Endodermal cell (in vitro differentiated cells): Measurements from ENCODE around the gene FOXD1. TPM values are rescaled to one million over a fixed set of nuclear protein-coding genes. Genes with fewer than 3 reads are reported as not detected.

Experiments
- DNase-seq: peaks from one replicate; pipeline ENCODE4 v3.0.0-alpha.2; 2017
- H3K27ac ChIP-seq: 2 replicates; pipeline ENCODE4 v1.5.1; 2013; ENCODE audit warnings: mild to moderate bottlenecking, low read depth, low read length, moderate library complexity
- H3K27me3 ChIP-seq: 2 replicates; pipeline ENCODE4 v1.6.1; 2013; ENCODE audit warnings: mild to moderate bottlenecking, low read length, moderate library complexity; ENCODE audit not compliant: insufficient read depth, control insufficient read depth, poor library complexity, severe bottlenecking
- H3K36me3 ChIP-seq: 2 replicates; pipeline ENCODE4 v1.7.0; 2013; ENCODE audit warnings: mild to moderate bottlenecking, low read length, moderate library complexity; ENCODE audit not compliant: control insufficient read depth, insufficient read depth
- H3K4me1 ChIP-seq: one replicate; pipeline ENCODE4 v1.7.0; 2013; ENCODE audit warnings: low read length; ENCODE audit not compliant: control insufficient read depth, insufficient read depth
- H3K4me3 ChIP-seq: 2 replicates; pipeline ENCODE4 v1.5.1; 2013; ENCODE audit warnings: mild to moderate bottlenecking, low read length, moderate library complexity
- H3K9ac ChIP-seq: 2 replicates; pipeline ENCODE4 v1.6.1; 2013; ENCODE audit warnings: mild to moderate bottlenecking, low read length, moderate library complexity; ENCODE audit not compliant: poor library complexity, severe bottlenecking; ENCODE audit errors: extremely low read depth
- H3K9me3 ChIP-seq: 2 replicates; pipeline ENCODE4 v1.6.1; 2013; ENCODE audit warnings: mild to moderate bottlenecking, low read length, moderate library complexity; ENCODE audit not compliant: control insufficient read depth
- H3K27ac Mint-ChIP-seq: 2 replicates; pipeline ENCODE4 v1.8.0; 2020; ENCODE audit warnings: mixed read lengths
- H3K27me3 Mint-ChIP-seq: 2 replicates; pipeline ENCODE4 v1.8.0; 2021; ENCODE audit warnings: mild to moderate bottlenecking, mixed read lengths; ENCODE audit not compliant: insufficient read depth
- H3K36me3 Mint-ChIP-seq: 2 replicates; pipeline ENCODE4 v1.8.0; 2020; ENCODE audit warnings: low read depth, mixed read lengths
- H3K4me1 Mint-ChIP-seq: 2 replicates; pipeline ENCODE4 v1.8.0; 2020; ENCODE audit warnings: mixed read lengths
- H3K4me3 Mint-ChIP-seq: 2 replicates; pipeline ENCODE4 v1.8.0; 2020; ENCODE audit warnings: mild to moderate bottlenecking, moderate library complexity, mixed read lengths
- H3K9me3 Mint-ChIP-seq: 2 replicates; pipeline ENCODE4 v1.8.0; 2020; ENCODE audit warnings: mild to moderate bottlenecking, mixed read lengths
- WGBS, 2 experiments: methylation state at CpG; one replicate each; pipeline versions ENCODE4 v1.1.5 to v1.1.7; 2013; ENCODE audit warnings: missing lambda C conversion rate in 2 of 2, mixed read lengths in 1 of 2; ENCODE audit not compliant: insufficient coverage in 1 of 2, insufficient read length in 1 of 2; 5-methylcytosine and 5-hydroxymethylcytosine counted together
- total RNA-seq, 2 donors: library from RNA; stranded (reverse); fragmentation: NEBNext Ultra II Directional in 1 of 2; extraction: Animal tissue kit (Norgen Biotek cat#: 25700) in 1 of 2; gene quantifications; 2 replicates in 1 of 2; 3 replicates in 1 of 2; pipeline ENCODE4 v1.2.1, GENCODE V29; 2021
- TF ChIP-seq, protein P1 (sequence below): fragments of 200-600 bp; sonication (generic); conservative IDR thresholded peaks from 2 replicates; pipeline ENCODE4 v1.5.0; 2021; ENCODE audit warnings: antibody characterized with exemption, mild to moderate bottlenecking

FOXD1 gene
- total RNA-seq, 2 donors from 2014 or later = 0.29 to 0.59 TPM

DNA sequence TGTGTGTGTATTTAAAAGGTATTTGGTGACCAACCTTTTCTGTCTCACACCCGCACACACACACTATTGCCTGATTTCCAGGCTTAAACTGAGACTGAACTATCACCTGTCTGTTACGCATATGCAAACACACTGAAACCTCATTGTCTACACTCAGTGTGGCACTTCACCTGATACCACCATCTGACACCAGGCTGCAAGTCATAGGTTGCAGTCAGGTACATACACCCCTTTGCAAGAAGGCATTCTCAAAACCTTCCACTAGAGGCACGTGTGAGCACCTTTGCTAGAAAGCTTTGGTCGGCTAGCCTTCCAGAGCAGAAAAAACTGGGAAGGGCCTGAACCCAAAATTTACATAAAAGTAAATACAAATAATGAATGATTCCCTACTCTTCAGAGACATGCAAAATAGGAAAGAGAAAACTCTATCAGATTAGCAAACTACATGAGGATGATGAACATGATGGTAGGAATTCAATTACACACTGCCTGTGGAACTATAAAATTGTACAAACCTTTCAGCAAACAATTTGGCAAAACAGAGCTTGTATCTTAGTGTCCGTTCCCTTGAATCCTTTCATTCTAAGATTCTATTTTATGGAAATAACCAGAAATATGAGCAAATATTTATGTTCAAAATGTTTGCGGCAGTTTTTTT, 5.9 kb upstream of the FOXD1 start:
- Mint-ChIP-seq H3K27me3 (peaks cover 49% of the 10 kb centered on the region), H3K27ac (peak overlapping the region; percentile 6), H3K4me1 (peaks cover 7% of the 10 kb centered on the region), H3K9me3 (no peaks in the 10 kb centered on the region), H3K4me3 (no peak overlapping the region), H3K36me3 (no peaks in the 10 kb centered on the region)
- Histone ChIP-seq H3K36me3 (no peaks in the 10 kb centered on the region), H3K4me3 (no peak overlapping the region), H3K9me3 (no peaks in the 10 kb centered on the region), H3K27ac (no peak overlapping the region), H3K4me1 (peaks cover 3% of the 10 kb centered on the region), H3K9ac (no peak overlapping the region), H3K27me3 (peaks cover 47% of the 10 kb centered on the region)
- WGBS, 2 experiments = 47 to 63% methylated on average over 2 to 6 of the region's 6 CpGs
- DNase-seq = peak; percentile 94
- TF ChIP-seq, protein P1, sequence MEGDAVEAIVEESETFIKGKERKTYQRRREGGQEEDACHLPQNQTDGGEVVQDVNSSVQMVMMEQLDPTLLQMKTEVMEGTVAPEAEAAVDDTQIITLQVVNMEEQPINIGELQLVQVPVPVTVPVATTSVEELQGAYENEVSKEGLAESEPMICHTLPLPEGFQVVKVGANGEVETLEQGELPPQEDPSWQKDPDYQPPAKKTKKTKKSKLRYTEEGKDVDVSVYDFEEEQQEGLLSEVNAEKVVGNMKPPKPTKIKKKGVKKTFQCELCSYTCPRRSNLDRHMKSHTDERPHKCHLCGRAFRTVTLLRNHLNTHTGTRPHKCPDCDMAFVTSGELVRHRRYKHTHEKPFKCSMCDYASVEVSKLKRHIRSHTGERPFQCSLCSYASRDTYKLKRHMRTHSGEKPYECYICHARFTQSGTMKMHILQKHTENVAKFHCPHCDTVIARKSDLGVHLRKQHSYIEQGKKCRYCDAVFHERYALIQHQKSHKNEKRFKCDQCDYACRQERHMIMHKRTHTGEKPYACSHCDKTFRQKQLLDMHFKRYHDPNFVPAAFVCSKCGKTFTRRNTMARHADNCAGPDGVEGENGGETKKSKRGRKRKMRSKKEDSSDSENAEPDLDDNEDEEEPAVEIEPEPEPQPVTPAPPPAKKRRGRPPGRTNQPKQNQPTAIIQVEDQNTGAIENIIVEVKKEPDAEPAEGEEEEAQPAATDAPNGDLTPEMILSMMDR = peak; percentile 92

DNA sequence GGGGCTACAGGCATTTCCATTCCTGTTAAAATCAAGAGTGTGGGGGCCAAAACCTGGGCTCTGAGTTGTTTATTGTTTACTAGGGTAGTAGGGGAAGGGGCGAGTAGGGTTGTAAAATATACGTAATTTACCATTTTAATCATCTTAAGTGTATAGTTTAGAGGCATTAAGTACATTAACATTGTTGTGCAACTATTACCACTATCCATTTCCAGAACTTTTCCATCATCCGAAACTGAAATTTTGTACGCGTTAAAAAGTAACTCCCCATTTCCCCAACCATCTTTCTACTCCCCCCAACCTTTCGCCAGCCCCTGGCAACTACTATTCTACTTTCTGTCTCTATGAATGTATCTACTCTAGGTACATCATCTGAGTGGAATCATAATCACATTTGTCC, 3.6 kb upstream of the FOXD1 start:
- no peak overlapping the region for H3K27ac ChIP-seq
- no peaks in the 10 kb centered on the region for H3K9me3 ChIP-seq
- peaks cover 12% of the 10 kb centered on the region for H3K4me1 Mint-ChIP-seq
- 87 to 91% methylated on average over 4 of the region's 6 CpGs for WGBS, 2 experiments
- no peak overlapping the region for H3K4me3 ChIP-seq
- TF ChIP-seq, protein P1 = no peak
- peaks cover 3% of the 10 kb centered on the region for H3K4me1 ChIP-seq
- peaks cover 65% of the 10 kb centered on the region for H3K27me3 Mint-ChIP-seq
- H3K9ac ChIP-seq = no peak overlapping the region
- peak overlapping the region; percentile 36 for H3K4me3 Mint-ChIP-seq
- no peaks in the 10 kb centered on the region for H3K36me3 Mint-ChIP-seq
- DNase-seq = no peak
- H3K27me3 ChIP-seq = peaks cover 62% of the 10 kb centered on the region
- H3K36me3 ChIP-seq = no peaks in the 10 kb centered on the region
- no peak overlapping the region for H3K27ac Mint-ChIP-seq
- H3K9me3 Mint-ChIP-seq = no peaks in the 10 kb centered on the region

DNA sequence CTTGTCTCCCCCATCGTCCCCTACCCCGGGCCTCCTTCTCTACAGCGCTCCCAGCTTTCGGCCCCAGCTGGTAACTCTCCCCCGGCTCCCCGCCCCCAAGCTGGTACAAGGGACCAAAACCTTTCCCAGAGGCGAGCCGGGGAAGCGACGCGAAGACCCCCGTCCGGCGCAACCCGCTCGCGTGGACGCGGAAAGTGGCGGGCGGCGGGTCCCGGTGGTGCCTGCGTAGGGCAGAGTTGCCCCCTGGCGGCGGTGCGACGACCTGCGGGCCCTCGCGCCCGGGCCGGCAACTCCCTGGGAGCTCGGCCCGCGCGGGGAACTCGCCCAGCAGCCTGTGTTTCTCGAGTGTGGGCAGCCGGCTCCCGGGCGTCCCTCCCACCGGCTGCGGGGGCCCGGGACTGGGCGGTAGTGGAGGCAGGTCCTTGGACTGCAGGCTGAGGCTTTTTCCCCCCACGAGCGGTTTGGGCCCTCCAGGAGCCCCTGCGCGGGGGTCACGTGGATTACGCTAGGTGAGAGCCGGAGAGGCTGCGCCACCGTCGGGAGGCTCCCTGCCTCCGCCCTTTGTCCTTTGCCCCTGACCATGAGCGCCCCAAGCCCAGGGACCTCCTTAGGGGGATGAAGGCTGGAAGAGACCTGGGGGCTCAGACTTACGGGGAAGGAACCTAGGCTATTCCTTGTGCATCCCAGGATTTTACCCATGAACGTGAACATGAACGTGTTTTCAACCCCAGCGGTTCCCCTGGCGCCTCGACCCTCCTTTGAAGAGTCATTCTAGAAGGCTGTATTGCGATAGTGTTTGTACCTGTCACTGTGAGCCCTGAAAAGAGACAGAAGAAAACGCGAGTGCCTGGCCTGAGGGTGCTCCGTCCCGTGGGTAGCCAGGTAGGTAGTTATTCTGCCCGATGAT, 2.9 kb upstream of the FOXD1 start:
- H3K9me3 Mint-ChIP-seq = no peaks in the 10 kb centered on the region
- 6 to 27% methylated on average over 10 to 70 of the region's 70 CpGs for WGBS, 2 experiments
- Histone ChIP-seq H3K9me3 (no peaks in the 10 kb centered on the region), H3K4me3 (peak overlapping the region; percentile 50), H3K4me1 (peaks cover 3% of the 10 kb centered on the region), H3K27me3 (peaks cover 67% of the 10 kb centered on the region), H3K27ac (no peak overlapping the region), H3K9ac (no peak overlapping the region), H3K36me3 (no peaks in the 10 kb centered on the region)
- peak; percentile 88 for DNase-seq
- no peaks in the 10 kb centered on the region for H3K36me3 Mint-ChIP-seq
- H3K4me1 Mint-ChIP-seq = peaks cover 12% of the 10 kb centered on the region
- no peak overlapping the region for H3K27ac Mint-ChIP-seq
- TF ChIP-seq, protein P1 = peak; percentile 97
- H3K27me3 Mint-ChIP-seq = peaks cover 69% of the 10 kb centered on the region
- peak overlapping the region; percentile 36 for H3K4me3 Mint-ChIP-seq
